OCI-LY7 (cell line): Measurements from ENCODE around the gene DICER1. TPM values are rescaled to one million over a fixed set of nuclear protein-coding genes. Genes with fewer than 3 reads are reported as not detected.

Experiments
- BruUV-seq: library from RNA; stranded (reverse); fragments of 400-500 nt; replicated peaks from 2 replicates; lab custom pipeline; 2021; lab: Mats Ljungman, UMichigan
- CTCF ChIA-PET: fragments of 300-600 bp; sonication (Branson Sonifier 250); formaldehyde crosslinking; loops from one replicate; lab custom pipeline; 2022; ENCODE audit warnings: antibody characterized with exemption; ENCODE audit not compliant: unreplicated experiment; lab: Charles Lee
- POLR2A ChIA-PET: fragments of 300-600 bp; sonication (Branson Sonifier 250); formaldehyde crosslinking; loops from one replicate; lab custom pipeline; 2022; ENCODE audit warnings: antibody characterized with exemption; lab: Charles Lee
- DNase-seq: peaks from one replicate; pipeline ENCODE4 v3.0.0-alpha.2; 2015; ENCODE audit warnings: low spot score
- H2AFZ ChIP-seq: fragments of 200-600 bp; sonication (generic), shearing (Covaris generic); 2 replicates; pipeline ENCODE4 v1.6.1; 2014; ENCODE audit warnings: mild to moderate bottlenecking, antibody characterized with exemption, low read length, moderate library complexity
- H3K27ac ChIP-seq: fragments of 200-600 bp; sonication (generic); 2 replicates; pipeline ENCODE4 v1.5.1; 2014; ENCODE audit warnings: mixed run types, low read depth, mild to moderate bottlenecking, moderate library complexity, low read length, inconsistent platforms; ENCODE audit not compliant: poor library complexity, severe bottlenecking
- H3K36me3 ChIP-seq: fragments of 200-600 bp; sonication (generic); 2 replicates; pipeline ENCODE4 v1.6.1; 2014; ENCODE audit warnings: mild to moderate bottlenecking, antibody characterized with exemption, low read length, moderate library complexity, mixed read lengths; ENCODE audit not compliant: insufficient read depth
- H3K4me1 ChIP-seq: fragments of 200-600 bp; sonication (generic); 2 replicates; pipeline ENCODE4 v1.5.1; 2014; ENCODE audit warnings: mild to moderate bottlenecking, low read length; ENCODE audit not compliant: insufficient read depth, poor library complexity, severe bottlenecking
- H3K4me2 ChIP-seq: fragments of 200-600 bp; sonication (generic); 2 replicates; pipeline ENCODE4 v1.6.1; 2014; ENCODE audit warnings: mild to moderate bottlenecking, low read length
- H3K4me3 ChIP-seq: fragments of 200-600 bp; sonication (generic); 2 replicates; pipeline ENCODE4 v1.5.1; 2014; ENCODE audit warnings: mild to moderate bottlenecking, low read depth, low read length; ENCODE audit not compliant: poor library complexity, severe bottlenecking
- H3K79me2 ChIP-seq: fragments of 200-600 bp; sonication (generic); 2 replicates; pipeline ENCODE4 v1.6.1; 2016; ENCODE audit warnings: low read depth, mild to moderate bottlenecking, low read length, moderate library complexity, mixed read lengths; ENCODE audit not compliant: insufficient read depth
- H3K9me2 ChIP-seq: fragments of 200-600 bp; sonication (generic); 2 replicates; pipeline ENCODE4 v1.6.1; 2016; ENCODE audit warnings: mild to moderate bottlenecking, low read length, mixed read lengths; ENCODE audit not compliant: insufficient read depth
- H3K9me3 ChIP-seq: fragments of 200-600 bp; sonication (generic); 2 replicates; pipeline ENCODE4 v1.6.1; 2014; ENCODE audit warnings: mild to moderate bottlenecking, mixed run types, low read length, mixed read lengths
- H4K20me1 ChIP-seq: fragments of 200-600 bp; sonication (generic); 2 replicates; pipeline ENCODE4 v1.6.1; 2014; ENCODE audit warnings: mild to moderate bottlenecking, antibody characterized with exemption, low read length, moderate library complexity, mixed read lengths; ENCODE audit not compliant: insufficient read depth
- EZH2phosphoT487 ChIP-seq: fragments of 200-600 bp; sonication (generic); IDR thresholded peaks from 2 replicates; pipeline ENCODE4 v1.6.1; 2018; ENCODE audit warnings: low read depth, borderline replicate concordance, mild to moderate bottlenecking, mixed run types, antibody characterized with exemption, low read length, moderate library complexity, mixed read lengths
- intact Hi-C: fragments of 100-400 bp; cut with micrococcal nuclease; formaldehyde crosslinking; loops from one replicate; pipeline ENCODE4 v1.10.0; 2022; ENCODE audit not compliant: unreplicated experiment
- total RNA-seq, 2 experiments: library from RNA; depleted of rRNA in 1 of 2; stranded (reverse); fragments of >200 nt in 1 of 2; shearing (Covaris generic) in 1 of 2; gene quantifications; 2 replicates each; pipeline ENCODE4 v1.2.3, GENCODE V29; 2014 to 2022
- TF ChIP-seq, protein P1 (sequence below): fragments of 200-600 bp; sonication (generic); conservative IDR thresholded peaks from 2 replicates; pipeline ENCODE4 v1.5.1; 2014; ENCODE audit warnings: mild to moderate bottlenecking, antibody characterized with exemption, low read length, moderate library complexity, mixed read lengths

Gene DICER1
- total RNA-seq, 2 experiments from 2014 or later, result 60.3 to 62.2 TPM

- no peaks in the 10 kb centered on the region for H4K20me1 ChIP-seq
- H3K79me2 ChIP-seq, result no peaks in the 10 kb centered on the region
- intact Hi-C loops, result no loop called here
- H2AFZ ChIP-seq, result no peak overlapping the region
- no TSS peak for BruUV-seq
- H3K9me2 ChIP-seq, result no peaks in the 10 kb centered on the region
- ChIA-PET CTCF (no interaction called here), POLR2A (no interaction called here)
- H3K4me2 ChIP-seq, result no peak overlapping the region
- no peak for DNase-seq
- no peaks in the 10 kb centered on the region for H3K9me3 ChIP-seq
- no peaks in the 10 kb centered on the region for H3K36me3 ChIP-seq
- no peaks in the 10 kb centered on the region for H3K4me1 ChIP-seq
- no peak overlapping the region for H3K27ac ChIP-seq
- TF ChIP-seq, protein P1, sequence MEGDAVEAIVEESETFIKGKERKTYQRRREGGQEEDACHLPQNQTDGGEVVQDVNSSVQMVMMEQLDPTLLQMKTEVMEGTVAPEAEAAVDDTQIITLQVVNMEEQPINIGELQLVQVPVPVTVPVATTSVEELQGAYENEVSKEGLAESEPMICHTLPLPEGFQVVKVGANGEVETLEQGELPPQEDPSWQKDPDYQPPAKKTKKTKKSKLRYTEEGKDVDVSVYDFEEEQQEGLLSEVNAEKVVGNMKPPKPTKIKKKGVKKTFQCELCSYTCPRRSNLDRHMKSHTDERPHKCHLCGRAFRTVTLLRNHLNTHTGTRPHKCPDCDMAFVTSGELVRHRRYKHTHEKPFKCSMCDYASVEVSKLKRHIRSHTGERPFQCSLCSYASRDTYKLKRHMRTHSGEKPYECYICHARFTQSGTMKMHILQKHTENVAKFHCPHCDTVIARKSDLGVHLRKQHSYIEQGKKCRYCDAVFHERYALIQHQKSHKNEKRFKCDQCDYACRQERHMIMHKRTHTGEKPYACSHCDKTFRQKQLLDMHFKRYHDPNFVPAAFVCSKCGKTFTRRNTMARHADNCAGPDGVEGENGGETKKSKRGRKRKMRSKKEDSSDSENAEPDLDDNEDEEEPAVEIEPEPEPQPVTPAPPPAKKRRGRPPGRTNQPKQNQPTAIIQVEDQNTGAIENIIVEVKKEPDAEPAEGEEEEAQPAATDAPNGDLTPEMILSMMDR, result no peak
- no peak for TF ChIP-seq EZH2phosphoT487
- no peak overlapping the region for H3K4me3 ChIP-seq
Observed at GRCh38 chr14:95072310-95072905, 84.9 kb downstream of the DICER1 start.

DNA sequence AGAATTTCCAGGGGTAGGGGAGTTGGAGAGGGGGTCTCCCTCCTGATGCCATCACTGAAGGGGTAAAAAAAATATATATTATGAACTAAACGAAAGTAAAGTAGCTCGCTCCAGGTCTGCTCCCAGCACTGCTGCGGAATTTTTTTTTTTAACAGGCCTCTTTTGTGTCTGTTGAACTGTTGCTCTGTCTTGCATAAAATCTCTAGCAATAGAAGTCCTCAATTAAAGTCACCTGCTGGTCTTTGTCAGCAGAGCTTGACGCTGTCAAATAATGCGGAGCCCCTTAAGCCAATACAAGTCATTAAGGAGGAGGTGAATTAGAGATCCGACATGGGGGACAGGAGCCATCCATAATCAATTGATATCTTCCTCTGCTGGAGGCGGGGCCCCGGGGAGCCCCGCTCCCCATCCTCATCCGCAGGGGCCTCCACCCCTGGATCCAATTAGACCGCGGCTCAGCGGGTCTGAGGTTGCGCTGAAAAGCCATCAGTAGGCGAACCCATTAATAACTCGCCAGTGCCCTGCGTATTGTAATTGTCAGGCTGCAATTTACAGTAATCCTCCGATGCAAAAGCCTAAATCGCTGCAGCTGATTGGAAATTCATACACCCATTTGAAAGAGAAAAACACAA is 85.6 kb downstream of the DICER1 start:
- Histone ChIP-seq H3K36me3 (no peaks in the 10 kb centered on the region), H3K79me2 (no peaks in the 10 kb centered on the region), H2AFZ (no peak overlapping the region), H3K27ac (no peak overlapping the region), H4K20me1 (no peaks in the 10 kb centered on the region), H3K4me2 (no peak overlapping the region), H3K4me1 (no peaks in the 10 kb centered on the region), H3K9me2 (no peaks in the 10 kb centered on the region), H3K9me3 (no peaks in the 10 kb centered on the region), H3K4me3 (no peak overlapping the region)
- intact Hi-C loops, result no loop called here
- TF ChIP-seq EZH2phosphoT487, result no peak
- TF ChIP-seq, protein P1, result no peak
- POLR2A ChIA-PET, result no interaction called here
- DNase-seq, result no peak
- CTCF ChIA-PET, result no interaction called here
- BruUV-seq, result no TSS peak

- TF ChIP-seq, protein P1, result no peak
- no peak for TF ChIP-seq EZH2phosphoT487
- H4K20me1 ChIP-seq, result no peaks in the 10 kb centered on the region
- H3K36me3 ChIP-seq, result no peaks in the 10 kb centered on the region
- ChIA-PET POLR2A (no interaction called here), CTCF (no interaction called here)
- H3K4me2 ChIP-seq, result no peak overlapping the region
- DNase-seq, result no peak
- no peak overlapping the region for H3K27ac ChIP-seq
- no peaks in the 10 kb centered on the region for H3K4me1 ChIP-seq
- no peak overlapping the region for H2AFZ ChIP-seq
- intact Hi-C loops, result no loop called here
- no peak overlapping the region for H3K4me3 ChIP-seq
- no peaks in the 10 kb centered on the region for H3K9me2 ChIP-seq
- BruUV-seq, result no TSS peak
- no peaks in the 10 kb centered on the region for H3K9me3 ChIP-seq
- H3K79me2 ChIP-seq, result no peaks in the 10 kb centered on the region
Observed at GRCh38 chr14:95070748-95071435, 86.4 kb downstream of the DICER1 start.
